K562 (cell line): ENCODE data around the gene MBD6. TPM values are rescaled to one million over a fixed set of nuclear protein-coding genes. Genes with fewer than 3 reads are reported as not detected.

Experiments
- ATAC-seq: fragments of 200-7000 bp; cut with Tn5 transposase; 3 replicates; pipeline ENCODE4 v1.9.1; 2020; ENCODE audit warnings: moderate library complexity
- BruUV-seq: library from RNA; stranded (reverse); fragments of 400-500 nt; replicated peaks from 2 replicates; lab custom pipeline; 2021; lab: Mats Ljungman, UMichigan
- CTCF ChIA-PET: fragments of 300-600 bp; formaldehyde crosslinking; extraction: SDS; loops from one replicate; lab custom pipeline; 2021; ENCODE audit warnings: low intra/inter-chr PET ratio; lab: Yijun Ruan, JAX
- POLR2A ChIA-PET: fragments of 300-600, 350-650 bp; sonication (Branson Sonifier 250); formaldehyde crosslinking; extraction: SDS; loops from one replicate; lab custom pipeline; 2021; ENCODE audit warnings: antibody characterized with exemption, inconsistent platforms; lab: Yijun Ruan, JAX
- DNase-seq, 4 experiments: peaks; one replicate each; pipeline versions ENCODE4 v3.0.0 to v3.0.0-alpha.2; 2011 to 2018; ENCODE audit warnings: low spot score in 3 of 4, mixed read lengths in 3 of 4; ENCODE audit errors: extremely low read depth in 1 of 4
- FAIRE-seq: peaks from 2 replicates; lab custom pipeline; 2011; peaks lifted over from hg19 to GRCh38; lab: Jason Lieb, UNC
- H2AFZ ChIP-seq: 2 replicates; pipeline ENCODE4 v1.6.0; 2011; ENCODE audit warnings: low read depth, low read length, control low read depth, inconsistent platforms
- H3K27ac ChIP-seq: fragments of 200-600 bp; 3 replicates; pipeline ENCODE4 v1.8.0; 2011; ENCODE audit warnings: low read depth, mild to moderate bottlenecking, control low read depth, inconsistent platforms, low read length, moderate library complexity, mixed read lengths; ENCODE audit errors: extremely low read depth
- H3K27me3 ChIP-seq, 2 experiments: fragments of 300-600 bp in 1 of 2; 2 replicates in 1 of 2; 3 replicates in 1 of 2; pipeline versions ENCODE4 v1.6.0 to v1.8.0; 2011; ENCODE audit warnings: inconsistent platforms in 2 of 2, low read length in 2 of 2, mild to moderate bottlenecking in 1 of 2, mixed read lengths in 1 of 2, moderate library complexity in 1 of 2; ENCODE audit not compliant: control insufficient read depth in 2 of 2, insufficient read depth in 2 of 2
- H3K36me3 ChIP-seq: fragments of 300-600 bp; 3 replicates; pipeline ENCODE4 v1.8.0; 2011; ENCODE audit warnings: mild to moderate bottlenecking, low read length, inconsistent platforms; ENCODE audit not compliant: control insufficient read depth, insufficient read depth
- H3K4me1 ChIP-seq, 2 experiments: fragments of 200-600 bp in 1 of 2; replicated peaks in 1 of 2; 2 replicates in 1 of 2; 3 replicates in 1 of 2; pipeline versions ENCODE4 v1.5.1 to v1.8.0; 2011; ENCODE audit warnings: inconsistent platforms in 2 of 2, low read length in 2 of 2, mild to moderate bottlenecking in 1 of 2, mixed read lengths in 1 of 2, moderate library complexity in 1 of 2; ENCODE audit not compliant: control insufficient read depth in 2 of 2, insufficient read depth in 2 of 2
- H3K4me2 ChIP-seq: 2 replicates; pipeline ENCODE4 v1.6.1; 2011; ENCODE audit warnings: low read length, control low read depth, inconsistent platforms, mixed read lengths; ENCODE audit not compliant: insufficient read depth
- H3K4me3 ChIP-seq: fragments of 200-600 bp; sonication (generic), shearing (Covaris generic); 2 replicates; pipeline ENCODE4 v1.5.1; 2016; ENCODE audit warnings: control low read depth, inconsistent platforms
- H3K79me2 ChIP-seq: fragments of 200-600 bp; 3 replicates; pipeline ENCODE4 v1.8.0; 2011; ENCODE audit warnings: low read length, inconsistent platforms; ENCODE audit not compliant: control insufficient read depth, insufficient read depth
- H3K9ac ChIP-seq, 2 experiments: 2 replicates each; pipeline versions ENCODE4 v1.6.0 to v1.6.1; 2011; ENCODE audit warnings: low read depth in 2 of 2, low read length in 2 of 2, control low read depth in 1 of 2, inconsistent platforms in 1 of 2, mild to moderate bottlenecking in 1 of 2, mixed read lengths in 1 of 2; ENCODE audit not compliant: insufficient read depth in 1 of 2
- H3K9me1 ChIP-seq: one replicate; pipeline ENCODE4 v1.6.0; 2011; ENCODE audit warnings: inconsistent platforms, mild to moderate bottlenecking, low read length, moderate library complexity; ENCODE audit not compliant: control insufficient read depth, insufficient read depth
- H3K9me3 ChIP-seq: replicated peaks from 2 replicates; pipeline ENCODE4 v1.5.1; 2011; ENCODE audit warnings: low read depth, low read length, inconsistent platforms; ENCODE audit not compliant: control insufficient read depth, insufficient read depth
- H4K20me1 ChIP-seq: replicated peaks from 2 replicates; pipeline ENCODE4 v1.6.1; 2011; ENCODE audit warnings: low read length, inconsistent platforms, mixed read lengths; ENCODE audit not compliant: control insufficient read depth, insufficient read depth
- ATF7 ChIP-seq: fragments of 450-650 bp; IDR thresholded peaks from 2 replicates; pipeline ENCODE4 v1.7.1; 2014; ENCODE audit warnings: mild to moderate bottlenecking, moderate library complexity
- BHLHE40 ChIP-seq: IDR thresholded peaks from 2 replicates; pipeline ENCODE4 v1.6.1; 2011; ENCODE audit warnings: low read length, improper control_type of control experiment
- MEF2A ChIP-seq: IDR thresholded peaks from 2 replicates; pipeline ENCODE4 v1.6.1; 2011; ENCODE audit warnings: low read depth, mild to moderate bottlenecking, low read length, moderate library complexity; ENCODE audit not compliant: control insufficient read depth
- MTA3 ChIP-seq: fragments of 450-650 bp; formaldehyde crosslinking; IDR thresholded peaks from 2 replicates; pipeline ENCODE4 v1.6.1; 2017; ENCODE audit warnings: mild to moderate bottlenecking, borderline replicate concordance
- MTF1 ChIP-seq: fragments of 250-450 bp; sonication (Bioruptor Pico); IDR thresholded peaks from 2 replicates; pipeline ENCODE4 v1.9.0; 2021; ENCODE audit warnings: moderate library complexity, mild to moderate bottlenecking, inconsistent platforms, borderline replicate concordance
- MYNN ChIP-seq, 2 experiments: sonication (generic); formaldehyde crosslinking in 1 of 2; IDR thresholded peaks; 2 replicates each; pipeline versions ENCODE4 v1.5.0 to v1.6.1; 2016 to 2020; ENCODE audit warnings: antibody characterized with exemption in 1 of 2, missing genetic modification reagents in 1 of 2
- RBM39 ChIP-seq: fragments of 200-400 bp; formaldehyde crosslinking; optimal IDR thresholded peaks from 2 replicates; pipeline ENCODE3; 2018; ENCODE audit warnings: low read depth, low read length
- RFX7 ChIP-seq: fragments of 250-450 bp; sonication (Bioruptor Pico); IDR thresholded peaks from 2 replicates; pipeline ENCODE4 v1.5.1; 2021; ENCODE audit warnings: mild to moderate bottlenecking
- RHOXF2B ChIP-seq: fragments of 250-450 bp; sonication (Bioruptor Pico); conservative IDR thresholded peaks from 2 replicates; pipeline ENCODE4 v1.5.1; 2021
- SP1 ChIP-seq: sonication (generic); formaldehyde crosslinking; IDR thresholded peaks from 2 replicates; pipeline ENCODE4 v1.8.1; 2022; ENCODE audit warnings: mild to moderate bottlenecking, missing genetic modification reagents
- TOE1 ChIP-seq, 2 experiments: fragments of 450-650 bp in 1 of 2; sonication (generic) in 1 of 2; formaldehyde crosslinking in 1 of 2; IDR thresholded peaks; 2 replicates each; pipeline versions ENCODE4 v1.7.1 to v1.8.0; 2016 to 2022; ENCODE audit warnings: borderline replicate concordance in 2 of 2, mild to moderate bottlenecking in 2 of 2, antibody characterized with exemption in 1 of 2, inconsistent platforms in 1 of 2, low read depth in 1 of 2, missing genetic modification reagents in 1 of 2, moderate library complexity in 1 of 2
- U2AF2 ChIP-seq: fragments of 200-400 bp; formaldehyde crosslinking; optimal IDR thresholded peaks from 2 replicates; pipeline ENCODE3; 2017; ENCODE audit warnings: low read depth, mild to moderate bottlenecking, low read length
- WGBS: fragments of 100-300 bp; shearing (Covaris generic); methylation state at CpG from one replicate; pipeline ENCODE4 v1.1.6; 2016; ENCODE audit warnings: low coverage, mixed read lengths; ENCODE audit not compliant: insufficient coverage; ENCODE audit errors: missing lambda C conversion rate; 5-methylcytosine and 5-hydroxymethylcytosine counted together
- in situ Hi-C: fragments of 300-500 bp; cut with MboI; formaldehyde crosslinking; loops from 4 replicates; pipeline ENCODE4 v1.15.0; 2018; ENCODE audit warnings: inconsistent platforms, mixed read lengths
- intact Hi-C: fragments of 100-400 bp; cut with micrococcal nuclease; formaldehyde crosslinking; loops from 2 replicates; pipeline ENCODE4 v1.14.2; 2022
- polyA plus RNA-seq, 8 experiments: library from polyadenylated mRNA; depleted of rRNA in 4 of 8; stranded (reverse) in 5 of 8; unstranded in 3 of 8; fragments of >200 nt; fragmentation: Nextera tagmentation in 2 of 8; fragmentation: Illumina TruSeq in 1 of 8; extraction: Ambion mirVana in 2 of 8; extraction: Trizol in 1 of 8; gene quantifications; 2 replicates each; pipeline versions ENCODE4 v1.2.1 to v1.2.3, GENCODE V29; 2011 to 2014; ENCODE audit warnings: inconsistent platforms in 1 of 8, missing spikeins in 1 of 8
- total RNA-seq, 7 experiments: library from RNA; depleted of rRNA in 6 of 7; stranded (reverse); fragments of >200 nt in 6 of 7; fragmentation: Illumina TruSeq in 2 of 7; extraction: Trizol in 2 of 7; gene quantifications; 2 replicates each; pipeline versions ENCODE4 v1.2.1 to v1.2.3, GENCODE V29; 2011 to 2021; ENCODE audit warnings: low replicate concordance in 1 of 7
- TF ChIP-seq, protein P1 (sequence below), 2 experiments: IDR thresholded peaks; 2 replicates each; pipeline ENCODE4 v1.6.1; 2012; ENCODE audit warnings: improper control_type of control experiment in 2 of 2, low read depth in 2 of 2, low read length in 2 of 2, borderline replicate concordance in 1 of 2
- TF ChIP-seq, protein P2 (sequence below): fragments of 200-800 bp; sonication (Bioruptor generic); IDR thresholded peaks from 2 replicates; pipeline ENCODE4 v1.6.1; 2017; ENCODE audit warnings: missing genetic modification characterization, missing compliant biosample characterization
- TF ChIP-seq, protein P3 (sequence below): fragments of 250-450 bp; sonication (Bioruptor Pico); IDR thresholded peaks from 2 replicates; pipeline ENCODE4 v1.4.0; 2020; ENCODE audit warnings: mild to moderate bottlenecking

The MBD6 gene
- total and polyA plus RNA-seq, 9 of the 15 experiments (the other 6 are each of a cell fraction or from before 2014, with no cell fraction given), result 2.0 to 54.8 (median 3.8) TPM

DNA sequence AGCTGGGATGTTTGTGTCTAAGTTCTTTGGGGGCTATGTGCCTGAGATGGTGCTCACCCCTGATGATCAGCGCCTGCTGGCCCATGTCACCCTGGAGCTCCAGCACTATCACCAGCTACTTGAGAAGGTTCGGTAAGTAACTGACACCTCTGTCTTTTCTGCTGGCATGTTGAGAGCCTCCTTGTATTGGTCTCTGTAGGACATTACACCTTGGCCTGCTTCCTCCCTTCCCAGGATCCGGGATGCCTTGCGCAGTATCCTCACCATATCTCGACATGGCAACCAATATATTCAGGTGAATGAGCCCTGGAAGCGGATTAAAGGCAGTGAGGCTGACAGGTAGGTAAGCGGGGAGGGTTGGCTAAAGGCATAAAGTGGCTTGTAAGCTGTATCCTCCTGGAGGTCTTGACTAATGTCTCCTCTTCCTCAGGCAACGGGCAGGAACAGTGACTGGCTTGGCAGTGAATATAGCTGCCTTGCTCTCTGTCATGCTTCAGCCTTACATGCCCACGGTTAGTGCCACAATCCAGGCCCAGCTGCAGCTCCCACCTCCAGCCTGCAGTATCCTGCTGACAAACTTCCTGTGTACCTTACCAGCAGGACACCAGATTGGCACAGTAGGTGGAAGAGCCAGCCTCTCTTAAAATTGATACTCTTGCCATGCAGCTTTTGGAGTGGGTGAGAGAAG lies 7.8 kb upstream of the MBD6 start:
- no peak overlapping the region for H3K4me2 ChIP-seq
- no TSS peak for BruUV-seq
- H3K27ac ChIP-seq, result peak overlapping the region; percentile 31; the same call in 2 of the 3 replicates
- H3K9me3 ChIP-seq, result no peaks in the 10 kb centered on the region
- ChIA-PET CTCF (no interaction called here), POLR2A (interaction anchor here (0.6 to 10.1 kb wide), 15 partner anchors 9 to 351 kb away, joined by 3 to 184 read pairs (median 4); partner anchors contain the start of gene TSPAN31)
- no peak overlapping the region for H3K4me3 ChIP-seq
- no peak overlapping the region for H2AFZ ChIP-seq
- peaks cover 95% of the 10 kb centered on the region for H3K36me3 ChIP-seq
- ATAC-seq, result peak; percentile 1
- DNase-seq, result no peak
- WGBS, result 87% methylated on average over 8 of the region's 9 CpGs
- H3K27me3 ChIP-seq, result no peaks in the 10 kb centered on the region
- H3K9me1 ChIP-seq, result peaks cover 7% of the 10 kb centered on the region
- in situ Hi-C loops (no loop called here), intact Hi-C loops (no loop called here)
- H3K9ac ChIP-seq, result no peak overlapping the region
- H4K20me1 ChIP-seq, result peaks cover 48% of the 10 kb centered on the region
- H3K4me1 ChIP-seq, result peaks cover 1 to 21% of the 10 kb centered on the region in 2 experiments
- no peak for FAIRE-seq
- peaks cover 36% of the 10 kb centered on the region for H3K79me2 ChIP-seq
- peak; percentile 41; the same call in 1 of the 2 replicates for TF ChIP-seq MTA3
- no peak for TF ChIP-seq TOE1 (IDR thresholded peaks at IDR 0.05; ENCODE audit: borderline replicate concordance)
- TF ChIP-seq TOE1 (CRISPR knock-in tag; IDR thresholded peaks at IDR 0.05; ENCODE audit: borderline replicate concordance, low read depth), result 0 out of 2 replicates have a peak, but pooled peaks have one; percentile 25
- TF ChIP-seq, protein P1, sequence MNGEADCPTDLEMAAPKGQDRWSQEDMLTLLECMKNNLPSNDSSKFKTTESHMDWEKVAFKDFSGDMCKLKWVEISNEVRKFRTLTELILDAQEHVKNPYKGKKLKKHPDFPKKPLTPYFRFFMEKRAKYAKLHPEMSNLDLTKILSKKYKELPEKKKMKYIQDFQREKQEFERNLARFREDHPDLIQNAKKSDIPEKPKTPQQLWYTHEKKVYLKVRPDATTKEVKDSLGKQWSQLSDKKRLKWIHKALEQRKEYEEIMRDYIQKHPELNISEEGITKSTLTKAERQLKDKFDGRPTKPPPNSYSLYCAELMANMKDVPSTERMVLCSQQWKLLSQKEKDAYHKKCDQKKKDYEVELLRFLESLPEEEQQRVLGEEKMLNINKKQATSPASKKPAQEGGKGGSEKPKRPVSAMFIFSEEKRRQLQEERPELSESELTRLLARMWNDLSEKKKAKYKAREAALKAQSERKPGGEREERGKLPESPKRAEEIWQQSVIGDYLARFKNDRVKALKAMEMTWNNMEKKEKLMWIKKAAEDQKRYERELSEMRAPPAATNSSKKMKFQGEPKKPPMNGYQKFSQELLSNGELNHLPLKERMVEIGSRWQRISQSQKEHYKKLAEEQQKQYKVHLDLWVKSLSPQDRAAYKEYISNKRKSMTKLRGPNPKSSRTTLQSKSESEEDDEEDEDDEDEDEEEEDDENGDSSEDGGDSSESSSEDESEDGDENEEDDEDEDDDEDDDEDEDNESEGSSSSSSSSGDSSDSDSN (IDR thresholded peaks at IDR 0.05; ENCODE audit: borderline replicate concordance in 1 of 2, low read depth in 2 of 2, low read length in 2 of 2), result no peak
- TF ChIP-seq MTF1 (CRISPR knock-in tag), result no peak
- no peak for TF ChIP-seq RBM39
- TF ChIP-seq, protein P2, sequence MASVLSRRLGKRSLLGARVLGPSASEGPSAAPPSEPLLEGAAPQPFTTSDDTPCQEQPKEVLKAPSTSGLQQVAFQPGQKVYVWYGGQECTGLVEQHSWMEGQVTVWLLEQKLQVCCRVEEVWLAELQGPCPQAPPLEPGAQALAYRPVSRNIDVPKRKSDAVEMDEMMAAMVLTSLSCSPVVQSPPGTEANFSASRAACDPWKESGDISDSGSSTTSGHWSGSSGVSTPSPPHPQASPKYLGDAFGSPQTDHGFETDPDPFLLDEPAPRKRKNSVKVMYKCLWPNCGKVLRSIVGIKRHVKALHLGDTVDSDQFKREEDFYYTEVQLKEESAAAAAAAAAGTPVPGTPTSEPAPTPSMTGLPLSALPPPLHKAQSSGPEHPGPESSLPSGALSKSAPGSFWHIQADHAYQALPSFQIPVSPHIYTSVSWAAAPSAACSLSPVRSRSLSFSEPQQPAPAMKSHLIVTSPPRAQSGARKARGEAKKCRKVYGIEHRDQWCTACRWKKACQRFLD (CRISPR knock-in tag), result no peak
- TF ChIP-seq, protein P3, sequence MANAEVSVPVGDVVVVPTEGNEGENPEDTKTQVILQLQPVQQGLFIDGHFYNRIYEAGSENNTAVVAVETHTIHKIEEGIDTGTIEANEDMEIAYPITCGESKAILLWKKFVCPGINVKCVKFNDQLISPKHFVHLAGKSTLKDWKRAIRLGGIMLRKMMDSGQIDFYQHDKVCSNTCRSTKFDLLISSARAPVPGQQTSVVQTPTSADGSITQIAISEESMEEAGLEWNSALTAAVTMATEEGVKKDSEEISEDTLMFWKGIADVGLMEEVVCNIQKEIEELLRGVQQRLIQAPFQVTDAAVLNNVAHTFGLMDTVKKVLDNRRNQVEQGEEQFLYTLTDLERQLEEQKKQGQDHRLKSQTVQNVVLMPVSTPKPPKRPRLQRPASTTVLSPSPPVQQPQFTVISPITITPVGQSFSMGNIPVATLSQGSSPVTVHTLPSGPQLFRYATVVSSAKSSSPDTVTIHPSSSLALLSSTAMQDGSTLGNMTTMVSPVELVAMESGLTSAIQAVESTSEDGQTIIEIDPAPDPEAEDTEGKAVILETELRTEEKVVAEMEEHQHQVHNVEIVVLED (CRISPR knock-in tag), result no peak
- no peak for TF ChIP-seq ATF7
- no peak for TF ChIP-seq U2AF2
- no peak for TF ChIP-seq BHLHE40
- 0 out of 2 replicates have a peak, but pooled peaks have one; percentile 24 for TF ChIP-seq RHOXF2B (CRISPR knock-in tag)
- TF ChIP-seq RFX7, result no peak
- TF ChIP-seq MYNN (IDR thresholded peaks at IDR 0.05), result peak; percentile 70; the same call in 1 of the 2 replicates
- no peak; the same call in 1 of the 2 replicates for TF ChIP-seq MYNN (CRISPR knock-in tag; IDR thresholded peaks at IDR 0.05)
- peak; percentile 38; the same call in 1 of the 2 replicates for TF ChIP-seq SP1
- TF ChIP-seq MEF2A, result no peak
